OCI-LY1 (cell line): ENCODE data around the gene CD48.

Source experiments
- H2AFZ ChIP-seq: fragments of 200-600 bp; sonication (generic), shearing (Covaris generic); 2 replicates; pipeline ENCODE4 v1.6.0; 2014; ENCODE audit warnings: antibody characterized with exemption, mild to moderate bottlenecking, low read length
- H3F3A ChIP-seq: fragments of 200-600 bp; sonication (generic), shearing (Covaris generic); 2 replicates; pipeline ENCODE4 v1.6.0; 2014; ENCODE audit warnings: mild to moderate bottlenecking, antibody characterized with exemption, low read length, moderate library complexity; ENCODE audit not compliant: insufficient read depth
- H3K27ac ChIP-seq: fragments of 200-600 bp; sonication (generic); 2 replicates; pipeline ENCODE4 v1.5.1; 2014; ENCODE audit warnings: low read length, mixed run types, mild to moderate bottlenecking, low read depth; ENCODE audit not compliant: poor library complexity, severe bottlenecking
- H3K27me3 ChIP-seq: fragments of 200-600 bp; sonication (generic); 2 replicates; pipeline ENCODE4 v1.6.0; 2014; ENCODE audit warnings: antibody characterized with exemption, mild to moderate bottlenecking, low read length, moderate library complexity; ENCODE audit not compliant: insufficient read depth
- H3K36me3 ChIP-seq: fragments of 200-600 bp; sonication (generic); 2 replicates; pipeline ENCODE4 v1.6.1; 2014; ENCODE audit warnings: mild to moderate bottlenecking, antibody characterized with exemption, low read length, moderate library complexity, mixed read lengths; ENCODE audit not compliant: insufficient read depth
- H3K4me1 ChIP-seq: fragments of 200-600 bp; sonication (generic); 2 replicates; pipeline ENCODE4 v1.5.1; 2014; ENCODE audit warnings: mild to moderate bottlenecking, low read length, moderate library complexity; ENCODE audit not compliant: insufficient read depth, severe bottlenecking
- H3K4me2 ChIP-seq: fragments of 200-600 bp; sonication (generic), shearing (Covaris generic); 2 replicates; pipeline ENCODE4 v1.6.1; 2014; ENCODE audit warnings: low read length
- H3K4me3 ChIP-seq: fragments of 200-600 bp; sonication (generic); 2 replicates; pipeline ENCODE4 v1.5.1; 2014; ENCODE audit warnings: low read length, low read depth, mild to moderate bottlenecking, mixed read lengths; ENCODE audit not compliant: poor library complexity, severe bottlenecking
- H3K79me2 ChIP-seq: fragments of 200-600 bp; shearing (Covaris generic); 2 replicates; pipeline ENCODE4 v1.6.1; 2016; ENCODE audit warnings: mixed run types, low read length, mixed read lengths; ENCODE audit not compliant: insufficient read depth
- H3K9ac ChIP-seq: fragments of 200-600 bp; sonication (generic), shearing (Covaris generic); 2 replicates; pipeline ENCODE4 v1.6.1; 2014; ENCODE audit warnings: mild to moderate bottlenecking, low read length, mixed read lengths
- H3K9me2 ChIP-seq: fragments of 200-600 bp; sonication (generic), shearing (Covaris generic); 2 replicates; pipeline ENCODE4 v1.6.1; 2014; ENCODE audit warnings: low read depth, mild to moderate bottlenecking, low read length, mixed read lengths
- H3K9me3 ChIP-seq: fragments of 200-600 bp; shearing (Covaris generic); 2 replicates; pipeline ENCODE4 v1.6.1; 2014; ENCODE audit warnings: low read length, mixed read lengths
- H4K20me1 ChIP-seq: fragments of 200-600 bp; sonication (generic), shearing (Covaris generic); 2 replicates; pipeline ENCODE4 v1.6.0; 2016; ENCODE audit warnings: mild to moderate bottlenecking, low read length; ENCODE audit not compliant: insufficient read depth
- CTCF ChIP-seq: fragments of 200-600 bp; sonication (generic), shearing (Covaris generic); IDR thresholded peaks from 2 replicates; pipeline ENCODE4 v1.5.1; 2017; ENCODE audit warnings: mild to moderate bottlenecking, antibody characterized with exemption, low read length, moderate library complexity, mixed read lengths
- EZH2 ChIP-seq: fragments of 200-600 bp; sonication (generic), shearing (Covaris generic); IDR thresholded peaks from 2 replicates; pipeline ENCODE4 v1.8.0; 2017; ENCODE audit warnings: borderline replicate concordance, mixed run types, mild to moderate bottlenecking, antibody characterized with exemption, low read length, moderate library complexity, mixed read lengths

The CD48 gene

DNA sequence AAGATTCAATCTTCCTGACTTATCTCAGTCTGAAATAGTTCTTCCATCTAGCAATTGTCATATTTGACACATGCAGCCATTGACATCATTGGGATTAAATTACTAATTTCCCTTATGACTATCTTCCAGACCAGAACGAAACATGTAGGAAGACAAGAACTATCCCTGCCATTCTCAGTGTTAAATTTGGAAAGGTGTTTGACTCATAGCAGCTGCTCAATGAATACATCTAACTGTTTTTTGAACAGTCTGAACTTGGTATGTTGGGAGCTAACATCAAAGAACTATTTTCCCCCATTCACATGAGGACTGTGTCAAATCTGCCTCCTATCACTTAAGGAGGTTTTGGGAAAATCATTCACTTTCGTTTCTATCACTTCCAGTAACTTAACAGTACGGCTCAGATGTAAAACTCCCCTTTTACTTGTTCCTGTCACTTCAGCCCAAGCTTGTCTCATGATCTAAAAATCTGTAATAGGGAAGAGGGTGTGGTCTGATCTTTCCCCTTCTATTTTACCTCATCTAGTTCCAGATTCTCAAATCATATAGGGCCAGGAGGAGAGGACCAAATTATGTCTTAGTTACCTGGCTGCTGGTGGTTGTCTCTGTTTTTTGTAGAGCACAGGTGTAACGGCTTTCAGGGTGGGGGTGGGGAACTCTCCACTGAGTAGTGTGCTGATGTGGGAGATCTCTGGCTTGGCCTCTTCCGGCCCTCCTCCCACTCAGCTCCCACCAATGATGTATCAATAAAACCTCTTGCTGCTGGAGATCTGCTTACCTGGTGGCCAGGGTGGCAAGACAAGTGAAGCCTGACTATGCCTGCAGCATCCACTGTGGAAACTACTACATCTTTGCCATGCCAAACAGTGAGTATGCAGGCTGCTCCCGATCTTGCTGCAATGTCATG lies 38.6 kb downstream of the CD48 start:
- H3K9me2 ChIP-seq: no peaks in the 10 kb centered on the region
- peaks cover 5% of the 10 kb centered on the region; the same call in 1 of the 2 replicates for H3F3A ChIP-seq
- H3K27ac ChIP-seq: peak overlapping the region; percentile 91
- peaks cover 59% of the 10 kb centered on the region for H3K4me1 ChIP-seq
- peaks cover 5% of the 10 kb centered on the region; the same call in 1 of the 2 replicates for H3K36me3 ChIP-seq
- 0 out of 2 replicates have a peak, but pooled peaks cover 2% of the 10 kb centered on the region for H3K9me3 ChIP-seq
- no peaks in the 10 kb centered on the region for H4K20me1 ChIP-seq
- H3K4me3 ChIP-seq: peak overlapping the region; percentile 45
- H3K4me2 ChIP-seq: peak overlapping the region; percentile 63
- no peaks in the 10 kb centered on the region for H3K79me2 ChIP-seq
- peak overlapping the region; percentile 56 for H3K9ac ChIP-seq
- no peak overlapping the region for H2AFZ ChIP-seq
- TF ChIP-seq EZH2 (no peak), CTCF (no peak)
- H3K27me3 ChIP-seq: no peaks in the 10 kb centered on the region

GRCh38 chr1:160671603-160672517 lies 39.8 kb downstream of the CD48 start:
- Histone ChIP-seq H3K4me3 (peak overlapping the region; percentile 45), H3F3A (peaks cover 5% of the 10 kb centered on the region; the same call in 1 of the 2 replicates), H3K9ac (peak overlapping the region; percentile 56; the same call in 1 of the 2 replicates), H4K20me1 (no peaks in the 10 kb centered on the region), H3K36me3 (no peaks in the 10 kb centered on the region), H3K27me3 (no peaks in the 10 kb centered on the region), H2AFZ (no peak overlapping the region), H3K4me2 (peak overlapping the region; percentile 63), H3K9me3 (0 out of 2 replicates have a peak, but pooled peaks cover 2% of the 10 kb centered on the region), H3K4me1 (peaks cover 59% of the 10 kb centered on the region), H3K9me2 (no peaks in the 10 kb centered on the region), H3K79me2 (no peaks in the 10 kb centered on the region), H3K27ac (peak overlapping the region; percentile 91)
- TF ChIP-seq EZH2: no peak
- no peak for TF ChIP-seq CTCF

GRCh38 chr1:160670701-160671100 lies 40.9 kb downstream of the CD48 start:
- Histone ChIP-seq H3K9ac (no peak overlapping the region), H3K27me3 (no peaks in the 10 kb centered on the region), H3K4me3 (no peak overlapping the region), H4K20me1 (no peaks in the 10 kb centered on the region), H2AFZ (no peak overlapping the region), H3K9me2 (no peaks in the 10 kb centered on the region), H3F3A (no peaks in the 10 kb centered on the region), H3K4me2 (no peak overlapping the region), H3K9me3 (0 out of 2 replicates have a peak, but pooled peaks cover 2% of the 10 kb centered on the region), H3K27ac (peak overlapping the region; percentile 91), H3K4me1 (peaks cover 62% of the 10 kb centered on the region), H3K79me2 (no peaks in the 10 kb centered on the region), H3K36me3 (no peaks in the 10 kb centered on the region)
- TF ChIP-seq CTCF (no peak), EZH2 (no peak)
